NCI-H69 (cell line): ENCODE results near the gene ATN1.

Source experiments
- DNase-seq: peaks from one replicate; lab custom pipeline; 2025; lab: John Stamatoyannopoulos, UW

The ATN1 gene

GRCh38 chr12:6975297-6976032 lies 47.7 kb downstream of the ATN1 start:
- DNase-seq, result no peak

GRCh38 chr12:6977653-6978052 lies 49.9 kb downstream of the ATN1 start:
- DNase-seq, result no peak

GRCh38 chr12:6978188-6978587 lies 50.4 kb downstream of the ATN1 start:
- DNase-seq, result no peak

GRCh38 chr12:6978611-6979011 lies 50.9 kb downstream of the ATN1 start:
- DNase-seq, result no peak

- no peak for DNase-seq
Measured at GRCh38 chr12:6979021-6979420, 51.3 kb downstream of the ATN1 start.

- no peak for DNase-seq
Measured at GRCh38 chr12:6979453-6979852, 51.7 kb downstream of the ATN1 start.

- DNase-seq, result no peak
Measured at GRCh38 chr12:6980075-6980474, 52.3 kb downstream of the ATN1 start.

GRCh38 chr12:6980740-6981139 lies 53.0 kb downstream of the ATN1 start:
- DNase-seq, result no peak

GRCh38 chr12:6981152-6982052 lies 53.6 kb downstream of the ATN1 start:
- no peak for DNase-seq

- DNase-seq, result no peak
Measured at GRCh38 chr12:6982532-6982931, 54.8 kb downstream of the ATN1 start.

- DNase-seq, result no peak
Measured at GRCh38 chr12:6987956-6988553, 60.3 kb downstream of the ATN1 start.
